Fibroblast of upper back skin (primary cell): ENCODE measurements around the gene RPRD2.
"Not testable (repeated sequence)": the region's sequence is repeated elsewhere in the genome, so short reads cannot be mapped to it uniquely, and the experiment has no call there.

Experiments
- DNase-seq: peaks from one replicate; pipeline ENCODE4 v3.0.0-alpha.2; 2013

Gene RPRD2

GRCh38 chr1:150363426-150364230 lies at the start of gene RPRD2:
Gene RPRD2, plus strand, starts transcription at chr1:150364147. Its CDS starts 568 bp downstream, at chr1:150364715.
- DNase-seq, result peak; percentile 100

- DNase-seq, result not testable (repeated sequence)
Measured at GRCh38 chr1:150314691-150315090, 49.3 kb upstream of the RPRD2 start.

- no peak for DNase-seq
Measured at GRCh38 chr1:150320667-150320978, 43.3 kb upstream of the RPRD2 start.

- DNase-seq, result no peak
Measured at GRCh38 chr1:150321826-150322166, 42.2 kb upstream of the RPRD2 start.

- no peak for DNase-seq
Measured at GRCh38 chr1:150322310-150322709, 41.6 kb upstream of the RPRD2 start.

GRCh38 chr1:150332651-150333290 lies 31.2 kb upstream of the RPRD2 start:
- DNase-seq, result no peak

GRCh38 chr1:150346316-150346715 lies 17.6 kb upstream of the RPRD2 start:
- no peak for DNase-seq

- DNase-seq, result no peak
Measured at GRCh38 chr1:150352866-150353265, 11.1 kb upstream of the RPRD2 start.

GRCh38 chr1:150362721-150363425 lies 1.1 kb upstream of the RPRD2 start:
- no peak for DNase-seq

GRCh38 chr1:150364231-150365003 lies 470 bp downstream of the RPRD2 start:
- peak; percentile 78 for DNase-seq

GRCh38 chr1:150365941-150366340 lies 2.0 kb downstream of the RPRD2 start:
- peak; percentile 17 for DNase-seq

- DNase-seq, result no peak
Measured at GRCh38 chr1:150366416-150367296, 2.7 kb downstream of the RPRD2 start.

- DNase-seq, result no peak
Measured at GRCh38 chr1:150371110-150371509, 7.2 kb downstream of the RPRD2 start.

GRCh38 chr1:150372580-150372979 lies 8.6 kb downstream of the RPRD2 start:
- DNase-seq, result no peak

- no peak for DNase-seq
Measured at GRCh38 chr1:150376110-150376509, 12.2 kb downstream of the RPRD2 start.

GRCh38 chr1:150383631-150384324 lies 19.8 kb downstream of the RPRD2 start:
- DNase-seq, result no peak

- DNase-seq, result no peak
Measured at GRCh38 chr1:150385537-150386445, 21.8 kb downstream of the RPRD2 start.

- no peak for DNase-seq
Measured at GRCh38 chr1:150386592-150386991, 22.6 kb downstream of the RPRD2 start.

GRCh38 chr1:150387200-150387599 lies 23.3 kb downstream of the RPRD2 start:
- no peak for DNase-seq

- DNase-seq, result no peak
Measured at GRCh38 chr1:150388241-150388640, 24.3 kb downstream of the RPRD2 start.
